ENCODE data around the gene SPAG6.

The SPAG6 gene

GRCh38 chr10:22321924-22322640 is 23.2 kb upstream of the SPAG6 start (continued):
- no peak for TF ChIP-seq TOX (CRISPR knock-in tag; IDR thresholded peaks at IDR 0.05; ENCODE audit: borderline replicate concordance)
- TF ChIP-seq CREB5 (CRISPR knock-in tag; IDR thresholded peaks at IDR 0.05; ENCODE audit: low read depth): no peak
- TF ChIP-seq POU6F1 (CRISPR knock-in tag; IDR thresholded peaks at IDR 0.05; ENCODE audit: borderline replicate concordance, low read depth): no peak
- TF ChIP-seq ZNF565 (CRISPR knock-in tag; conservative IDR thresholded peaks at IDR 0.05; ENCODE audit: low read depth): no peak
- no peak for TF ChIP-seq RARB (CRISPR knock-in tag; IDR thresholded peaks at IDR 0.05)
- no peak for TF ChIP-seq ISL1 (CRISPR knock-in tag; IDR thresholded peaks at IDR 0.05)
- TF ChIP-seq TCF4 (CRISPR knock-in tag; IDR thresholded peaks at IDR 0.05; ENCODE audit: borderline replicate concordance): no peak
- no peak for TF ChIP-seq SNAI2 (CRISPR knock-in tag; IDR thresholded peaks at IDR 0.05)
- no peak for TF ChIP-seq ZFP3 (CRISPR knock-in tag; IDR thresholded peaks at IDR 0.05)
- TF ChIP-seq ZFP30 (CRISPR knock-in tag; IDR thresholded peaks at IDR 0.05): no peak
- TF ChIP-seq GLIS3 (CRISPR knock-in tag; IDR thresholded peaks at IDR 0.05): no peak
- TF ChIP-seq ZC3H10 (CRISPR knock-in tag; IDR thresholded peaks at IDR 0.05): no peak

GRCh38 chr10:22322641-22323160 is 22.6 kb upstream of the SPAG6 start:
- ATAC-seq: no peak
- no peak for TF ChIP-seq PPARA (CRISPR knock-in tag; IDR thresholded peaks at IDR 0.05; ENCODE audit: borderline replicate concordance)

- TF ChIP-seq OSR1 (CRISPR knock-in tag; IDR thresholded peaks at IDR 0.05): no peak
- TF ChIP-seq TCF4 (CRISPR knock-in tag; IDR thresholded peaks at IDR 0.05; ENCODE audit: borderline replicate concordance): no peak
- no peak for TF ChIP-seq POU6F1 (CRISPR knock-in tag; IDR thresholded peaks at IDR 0.05; ENCODE audit: borderline replicate concordance, low read depth)
- no peak for TF ChIP-seq CREB5 (CRISPR knock-in tag; IDR thresholded peaks at IDR 0.05; ENCODE audit: low read depth)
- no peak for TF ChIP-seq BACH2 (CRISPR knock-in tag; IDR thresholded peaks at IDR 0.05; ENCODE audit: borderline replicate concordance)
- no peak for TF ChIP-seq ZNF8 (CRISPR knock-in tag; IDR thresholded peaks at IDR 0.05)
- no peak for TF ChIP-seq GLIS3 (CRISPR knock-in tag; IDR thresholded peaks at IDR 0.05)
- ATAC-seq: no peak
Observed at GRCh38 chr10:22323538-22324305, 21.6 kb upstream of the SPAG6 start.

GRCh38 chr10:22324413-22324812 is 20.9 kb upstream of the SPAG6 start:
- no peak for ATAC-seq
- TF ChIP-seq ZNF8 (CRISPR knock-in tag; IDR thresholded peaks at IDR 0.05): no peak
- no peak for TF ChIP-seq RARB (CRISPR knock-in tag; IDR thresholded peaks at IDR 0.05)
- TF ChIP-seq ZFP3 (CRISPR knock-in tag; IDR thresholded peaks at IDR 0.05): no peak
- no peak for TF ChIP-seq CSDC2 (CRISPR knock-in tag; IDR thresholded peaks at IDR 0.05)
- no peak for TF ChIP-seq ARNTL (CRISPR knock-in tag; IDR thresholded peaks at IDR 0.05; ENCODE audit: borderline replicate concordance, low read depth)
- no peak for TF ChIP-seq GLIS3 (CRISPR knock-in tag; IDR thresholded peaks at IDR 0.05)
- TF ChIP-seq PPARA (CRISPR knock-in tag; IDR thresholded peaks at IDR 0.05; ENCODE audit: borderline replicate concordance): no peak
- no peak for TF ChIP-seq ZNF565 (CRISPR knock-in tag; conservative IDR thresholded peaks at IDR 0.05; ENCODE audit: low read depth)
- no peak for TF ChIP-seq PATZ1 (CRISPR knock-in tag; IDR thresholded peaks at IDR 0.05; ENCODE audit: borderline replicate concordance)
- TF ChIP-seq TSHZ2 (CRISPR knock-in tag; IDR thresholded peaks at IDR 0.05): no peak
- no peak for TF ChIP-seq ZC3H10 (CRISPR knock-in tag; IDR thresholded peaks at IDR 0.05)
- no peak for TF ChIP-seq TOX (CRISPR knock-in tag; IDR thresholded peaks at IDR 0.05; ENCODE audit: borderline replicate concordance)
- no peak for TF ChIP-seq SNAI2 (CRISPR knock-in tag; IDR thresholded peaks at IDR 0.05)
- TF ChIP-seq ISL1 (CRISPR knock-in tag; IDR thresholded peaks at IDR 0.05): no peak

All from SK-N-SH treated with all-trans-retinoic acid at 6 μM for 48 hours (cell line).